Measurements from ENCODE around the gene TNS1. TPM values are rescaled to one million over a fixed set of nuclear protein-coding genes. Genes with fewer than 3 reads are reported as not detected.

TNS1 gene
- total RNA-seq, 1 donor from 2014 or later = 1,334 TPM

GRCh38 chr2:217851191-217852020 lies 151.4 kb downstream of the TNS1 start:
- H3K27ac ChIP-seq = peak overlapping the region; percentile 69 to 80
- DNase-seq (ENCODE audit: low spot score in 2 of 2) = peak in 1 of 2 donors; percentile 84
- TF ChIP-seq CTCF (IDR thresholded peaks at IDR 0.05) = no peak
- intact Hi-C loops (cut with DNase I) = no loop called here
- H3K9me3 ChIP-seq = no peaks in the 10 kb centered on the region
- peaks cover 75 to 84% of the 10 kb centered on the region in 2 donors for H3K36me3 ChIP-seq
- H3K27me3 ChIP-seq = no peaks in the 10 kb centered on the region
- H3K4me1 ChIP-seq = peaks cover 68 to 98% of the 10 kb centered on the region in 2 donors
- H3K4me3 ChIP-seq = peak overlapping the region in 1 of 2 donors; percentile 34

- peak overlapping the region in 1 of 2 donors; percentile 20 for H3K4me3 ChIP-seq
Observed at GRCh38 chr2:217849154-217849975, 153.4 kb downstream of the TNS1 start.

GRCh38 chr2:217848351-217848957 lies 154.3 kb downstream of the TNS1 start:
- peaks cover 46 to 94% of the 10 kb centered on the region in 2 donors for H3K4me1 ChIP-seq
- DNase-seq (ENCODE audit: low spot score in 2 of 2) = no peak
- intact Hi-C loops (cut with DNase I) = no loop called here
- no peak for TF ChIP-seq CTCF (IDR thresholded peaks at IDR 0.05)
- peaks cover 70 to 84% of the 10 kb centered on the region in 2 donors for H3K36me3 ChIP-seq
- H3K9me3 ChIP-seq = no peaks in the 10 kb centered on the region
- no peak overlapping the region for H3K4me3 ChIP-seq
- peak overlapping the region; percentile 68 to 80 for H3K27ac ChIP-seq
- H3K27me3 ChIP-seq = no peaks in the 10 kb centered on the region

More at GRCh38 chr2:217849154-217849975, 153.4 kb downstream of the TNS1 start:
- no peak for TF ChIP-seq CTCF (IDR thresholded peaks at IDR 0.05)
- no peak for DNase-seq (ENCODE audit: low spot score in 2 of 2)
- intact Hi-C loops (cut with DNase I) = no loop called here
- Histone ChIP-seq H3K27ac (peak overlapping the region; percentile 67 to 80), H3K36me3 (peaks cover 74 to 84% of the 10 kb centered on the region in 2 donors), H3K4me1 (peaks cover 54 to 94% of the 10 kb centered on the region in 2 donors), H3K9me3 (no peaks in the 10 kb centered on the region), H3K27me3 (no peaks in the 10 kb centered on the region)

- Histone ChIP-seq H3K9me3 (no peaks in the 10 kb centered on the region), H3K4me3 (no peak overlapping the region), H3K27me3 (no peaks in the 10 kb centered on the region), H3K4me1 (peaks cover 39 to 93% of the 10 kb centered on the region in 2 donors), H3K27ac (peak overlapping the region; percentile 68 to 80), H3K36me3 (peaks cover 68 to 84% of the 10 kb centered on the region in 2 donors)
- DNase-seq (ENCODE audit: low spot score in 2 of 2) = no peak
- intact Hi-C loops (cut with DNase I) = no loop called here
- no peak for TF ChIP-seq CTCF (IDR thresholded peaks at IDR 0.05)
Observed at GRCh38 chr2:217847552-217848350, 155.0 kb downstream of the TNS1 start.

GRCh38 chr2:217847115-217847514 lies 155.7 kb downstream of the TNS1 start:
- no peaks in the 10 kb centered on the region for H3K9me3 ChIP-seq
- H3K27ac ChIP-seq = peak overlapping the region; percentile 68 to 80
- peaks cover 38 to 92% of the 10 kb centered on the region in 2 donors for H3K4me1 ChIP-seq
- DNase-seq (ENCODE audit: low spot score in 2 of 2) = no peak
- no peak for TF ChIP-seq CTCF (IDR thresholded peaks at IDR 0.05)
- peaks cover 68 to 84% of the 10 kb centered on the region in 2 donors for H3K36me3 ChIP-seq
- H3K27me3 ChIP-seq = no peaks in the 10 kb centered on the region
- intact Hi-C loops (cut with DNase I) = no loop called here
- no peak overlapping the region for H3K4me3 ChIP-seq

Data from ascending aorta (tissue), 2 donors.